H1 (cell line): ENCODE measurements around the gene GATB. TPM values are rescaled to one million over a fixed set of nuclear protein-coding genes. Genes with fewer than 3 reads are reported as not detected.

Source experiments
- CTCF ChIA-PET: fragments of 300-600 bp; sonication (Branson Sonifier 250); formaldehyde crosslinking; loops from one replicate; lab custom pipeline; 2021; ENCODE audit not compliant: partially characterized antibody; lab: Charles Lee
- POLR2A ChIA-PET: fragments of 300-600 bp; sonication (Branson Sonifier 250); formaldehyde crosslinking; loops from one replicate; lab custom pipeline; 2021; ENCODE audit warnings: inconsistent platforms; ENCODE audit not compliant: partially characterized antibody; lab: Charles Lee
- DNase-seq, 2 experiments: peaks; one replicate each; pipeline versions ENCODE4 v3.0.0 to v3.0.0-alpha.2; 2010 to 2022; ENCODE audit warnings: low spot score in 2 of 2, low read depth in 1 of 2, mixed read lengths in 1 of 2
- FAIRE-seq: peaks from 2 replicates; lab custom pipeline; 2011; peaks lifted over from hg19 to GRCh38; lab: Jason Lieb, UNC
- H2AFZ ChIP-seq: 2 replicates; pipeline ENCODE4 v1.8.1; 2012; ENCODE audit warnings: low read length, inconsistent platforms
- H2AK5ac ChIP-seq: 2 replicates; pipeline ENCODE4 v1.6.1; 2013; ENCODE audit warnings: low read depth, low read length
- H2BK120ac ChIP-seq: replicated peaks from 2 replicates; pipeline ENCODE3; 2013; ENCODE audit warnings: low read depth, low read length, inconsistent platforms
- H2BK12ac ChIP-seq: 2 replicates; pipeline ENCODE4 v1.6.1; 2013; ENCODE audit warnings: low read depth, low read length
- H2BK15ac ChIP-seq: 2 replicates; pipeline ENCODE4 v1.6.1; 2013; ENCODE audit warnings: low read length
- H2BK20ac ChIP-seq: 2 replicates; pipeline ENCODE4 v1.6.1; 2013; ENCODE audit warnings: low read length
- H2BK5ac ChIP-seq: 2 replicates; pipeline ENCODE4 v1.6.1; 2013; ENCODE audit warnings: low read depth, low read length
- H3K14ac ChIP-seq: 2 replicates; pipeline ENCODE4 v1.6.1; 2013; ENCODE audit warnings: inconsistent platforms; ENCODE audit not compliant: insufficient read length
- H3K18ac ChIP-seq: 2 replicates; pipeline ENCODE4 v1.6.1; 2013; ENCODE audit warnings: low read length; ENCODE audit errors: extremely low read depth
- H3K23ac ChIP-seq: 2 replicates; pipeline ENCODE4 v1.6.1; 2013; ENCODE audit warnings: inconsistent platforms; ENCODE audit not compliant: insufficient read length
- H3K23me2 ChIP-seq: 2 replicates; pipeline ENCODE4 v1.6.1; 2013; ENCODE audit warnings: low read depth, low read length
- H3K27ac ChIP-seq: 2 replicates; pipeline ENCODE4 v1.6.1; 2011; ENCODE audit warnings: low read depth, low read length, inconsistent platforms
- H3K27me3 ChIP-seq, 4 experiments: replicated peaks in 1 of 4; 1 replicate in 1 of 4; 2 replicates in 3 of 4; pipeline versions ENCODE4 v1.6.1 to v1.8.1; 2011 to 2013; ENCODE audit warnings: low read length in 3 of 4, mild to moderate bottlenecking in 3 of 4, inconsistent platforms in 2 of 4, mixed read lengths in 2 of 4, moderate library complexity in 1 of 4; ENCODE audit not compliant: control insufficient read depth in 3 of 4, insufficient read depth in 3 of 4; ENCODE audit errors: extremely low read depth in 1 of 4
- H3K36me3 ChIP-seq, 4 experiments: 2 replicates each; pipeline versions ENCODE4 v1.6.1 to v1.8.1; 2011 to 2013; ENCODE audit warnings: mild to moderate bottlenecking in 4 of 4, low read length in 3 of 4, moderate library complexity in 2 of 4, control low read depth in 1 of 4, inconsistent platforms in 1 of 4; ENCODE audit not compliant: insufficient read depth in 4 of 4, control insufficient read depth in 2 of 4
- H3K4ac ChIP-seq: replicated peaks from 2 replicates; pipeline ENCODE3; 2013; ENCODE audit warnings: low read length, low read depth, mixed read lengths, inconsistent platforms; ENCODE audit not compliant: insufficient read length
- H3K4me1 ChIP-seq, 4 experiments: replicated peaks in 1 of 4; 1 replicate in 1 of 4; 2 replicates in 3 of 4; pipeline versions ENCODE4 v1.6.1 to v1.8.1; 2011 to 2013; ENCODE audit warnings: low read length in 3 of 4, inconsistent platforms in 2 of 4, mixed read lengths in 1 of 4; ENCODE audit not compliant: insufficient read depth in 4 of 4, control insufficient read depth in 3 of 4
- H3K4me2 ChIP-seq, 2 experiments: 2 replicates each; pipeline versions ENCODE4 v1.6.1 to v1.8.1; 2011 to 2013; ENCODE audit warnings: low read depth in 2 of 2, low read length in 2 of 2, control low read depth in 1 of 2, inconsistent platforms in 1 of 2, mild to moderate bottlenecking in 1 of 2; ENCODE audit not compliant: insufficient read depth in 1 of 2
- H3K4me3 ChIP-seq, 4 experiments: fragments of 200-600, 300-600 bp in 1 of 4; sonication (generic), shearing (Covaris generic), sonication (Bioruptor Twin) in 1 of 4; 2 replicates each; pipeline versions ENCODE4 v1.5.1 to v1.8.1; 2011 to 2016; ENCODE audit warnings: low read length in 4 of 4, low read depth in 3 of 4, control low read depth in 2 of 4, inconsistent platforms in 2 of 4, mild to moderate bottlenecking in 2 of 4, mixed read lengths in 1 of 4, moderate library complexity in 1 of 4; ENCODE audit not compliant: insufficient read depth in 2 of 4; ENCODE audit errors: extremely low read depth in 1 of 4
- H3K56ac ChIP-seq: replicated peaks from 2 replicates; pipeline ENCODE3; 2013; ENCODE audit warnings: low read depth, mild to moderate bottlenecking, mixed read lengths, low read length, inconsistent platforms; ENCODE audit not compliant: insufficient read length
- H3K79me1 ChIP-seq: 2 replicates; pipeline ENCODE4 v1.6.1; 2013; ENCODE audit warnings: low read depth, low read length, control low read depth
- H3K79me2 ChIP-seq, 2 experiments: 2 replicates each; pipeline versions ENCODE4 v1.6.1 to v1.8.1; 2012 to 2013; ENCODE audit warnings: low read length in 2 of 2, mild to moderate bottlenecking in 2 of 2, inconsistent platforms in 1 of 2; ENCODE audit not compliant: insufficient read depth in 2 of 2, control insufficient read depth in 1 of 2
- H3K9ac ChIP-seq, 4 experiments: replicated peaks in 1 of 4; 1 replicate in 1 of 4; 2 replicates in 3 of 4; pipeline versions ENCODE4 v1.6.1 to v1.8.1; 2011 to 2013; ENCODE audit warnings: low read depth in 3 of 4, low read length in 3 of 4, control low read depth in 2 of 4, mild to moderate bottlenecking in 2 of 4, moderate library complexity in 2 of 4, inconsistent platforms in 1 of 4; ENCODE audit errors: extremely low read depth in 1 of 4
- H3K9me3 ChIP-seq, 2 experiments: 2 replicates each; pipeline versions ENCODE4 v1.6.1 to v1.8.1; 2012 to 2013; ENCODE audit warnings: mild to moderate bottlenecking in 2 of 2, moderate library complexity in 2 of 2, control low read depth in 1 of 2, inconsistent platforms in 1 of 2, low read depth in 1 of 2, low read length in 1 of 2, mixed read lengths in 1 of 2; ENCODE audit not compliant: insufficient read depth in 2 of 2
- H4K20me1 ChIP-seq, 2 experiments: replicated peaks in 1 of 2; 2 replicates each; pipeline versions ENCODE3 to v1.8.1; 2011 to 2013; ENCODE audit warnings: inconsistent platforms in 2 of 2, low read length in 2 of 2, mild to moderate bottlenecking in 1 of 2; ENCODE audit not compliant: insufficient read depth in 2 of 2, control insufficient read depth in 1 of 2
- H4K5ac ChIP-seq: 2 replicates; pipeline ENCODE4 v1.6.1; 2013; ENCODE audit warnings: low read length, low read depth, mixed read lengths, inconsistent platforms; ENCODE audit not compliant: insufficient read length
- H4K8ac ChIP-seq: 2 replicates; pipeline ENCODE4 v1.8.0; 2013; ENCODE audit warnings: mild to moderate bottlenecking, moderate library complexity, low read length, inconsistent platforms; ENCODE audit not compliant: insufficient read depth; ENCODE audit errors: extremely low read depth
- H4K91ac ChIP-seq: replicated peaks from 2 replicates; pipeline ENCODE3; 2013; ENCODE audit warnings: low read length, mixed read lengths, inconsistent platforms; ENCODE audit not compliant: insufficient read length
- CBX5 ChIP-seq: fragments of 300-800, 300-1000 bp; sonication (generic); IDR thresholded peaks from 2 replicates; pipeline ENCODE4 v1.7.1; 2016; ENCODE audit warnings: antibody characterized with exemption, low read length, low read depth
- E2F6 ChIP-seq: IDR thresholded peaks from 2 replicates; pipeline ENCODE4 v1.6.1; 2012; ENCODE audit warnings: inconsistent platforms
- EP300 ChIP-seq, 2 experiments: IDR thresholded peaks; 1 replicate in 1 of 2; 2 replicates in 1 of 2; pipeline ENCODE4 v1.6.1; 2011 to 2012; ENCODE audit warnings: low read depth in 2 of 2, low read length in 2 of 2, mild to moderate bottlenecking in 2 of 2, borderline replicate concordance in 1 of 2, inconsistent platforms in 1 of 2, moderate library complexity in 1 of 2
- GTF2F1 ChIP-seq: IDR thresholded peaks from 2 replicates; pipeline ENCODE4 v1.6.1; 2012; ENCODE audit warnings: low read depth, low read length, improper control_type of control experiment, borderline replicate concordance
- KDM4A ChIP-seq: IDR thresholded peaks from one replicate; pipeline ENCODE4 v1.7.1; 2012; ENCODE audit warnings: low read depth, mild to moderate bottlenecking, moderate library complexity, low read length, inconsistent platforms; ENCODE audit not compliant: severe bottlenecking
- KDM5A ChIP-seq: fragments of 200-600 bp; IDR thresholded peaks from 2 replicates; pipeline ENCODE4 v1.7.1; 2012; ENCODE audit warnings: mild to moderate bottlenecking, low read length, inconsistent platforms, mixed read lengths
- MAFK ChIP-seq: IDR thresholded peaks from 2 replicates; pipeline ENCODE4 v1.6.1; 2012; ENCODE audit warnings: low read depth, mild to moderate bottlenecking, improper control_type of control experiment, low read length
- NRF1 ChIP-seq: IDR thresholded peaks from 2 replicates; pipeline ENCODE4 v1.6.1; 2011; ENCODE audit warnings: mild to moderate bottlenecking, low read depth, low read length, improper control_type of control experiment
- POU5F1 ChIP-seq: IDR thresholded peaks from 2 replicates; pipeline ENCODE4 v1.6.1; 2011; ENCODE audit warnings: low read depth, mild to moderate bottlenecking, low read length, moderate library complexity
- RFX5 ChIP-seq: IDR thresholded peaks from 2 replicates; pipeline ENCODE4 v1.6.1; 2011; ENCODE audit warnings: low read depth, low read length, improper control_type of control experiment, borderline replicate concordance
- RNF2 ChIP-seq: fragments of 200-900, 300-1000 bp; sonication (generic); IDR thresholded peaks from 2 replicates; pipeline ENCODE4 v1.7.1; 2016; ENCODE audit warnings: borderline replicate concordance, low read depth, mild to moderate bottlenecking, antibody characterized with exemption, low read length; ENCODE audit not compliant: poor library complexity, severe bottlenecking; ENCODE audit errors: missing control alignments
- SIX5 ChIP-seq: IDR thresholded peaks from 2 replicates; pipeline ENCODE4 v1.6.1; 2011; ENCODE audit warnings: mild to moderate bottlenecking, low read depth, low read length
- SP4 ChIP-seq: IDR thresholded peaks from 2 replicates; pipeline ENCODE4 v1.6.1; 2012; ENCODE audit warnings: low read length, inconsistent platforms
- TAF1 ChIP-seq: IDR thresholded peaks from 2 replicates; pipeline ENCODE4 v1.6.1; 2011; ENCODE audit warnings: mild to moderate bottlenecking, low read depth, low read length
- WGBS, 2 experiments: shearing (Covaris generic) in 1 of 2; methylation state at CpG; one replicate each; pipeline versions ENCODE4 v1.1.6 to v1.1.7; 2013 to 2015; ENCODE audit warnings: low lambda C conversion rate in 2 of 2, mixed read lengths in 2 of 2, inconsistent platforms in 1 of 2, low coverage in 1 of 2, missing lambda C conversion rate in 1 of 2; ENCODE audit not compliant: insufficient replicate concordance in 2 of 2, insufficient coverage in 1 of 2, insufficient read length in 1 of 2; ENCODE audit errors: extremely low coverage in 1 of 2, missing lambda C conversion rate in 1 of 2; 5-methylcytosine and 5-hydroxymethylcytosine counted together
- polyA plus RNA-seq, 7 experiments: library from polyadenylated mRNA; depleted of rRNA in 3 of 7; stranded (reverse) in 5 of 7; unstranded in 2 of 7; fragments of >200 nt in 5 of 7; fragments of 200-250 nt in 2 of 7; gene quantifications; 1 replicate in 5 of 7; 2 replicates in 1 of 7; 4 replicates in 1 of 7; pipeline versions ENCODE4 v1.2.1 to v1.2.3, GENCODE V29; 2011 to 2013; ENCODE audit warnings: missing spikeins in 2 of 7, mixed read lengths in 2 of 7
- total RNA-seq: library from RNA; stranded (reverse); fragmentation: NEBNext Ultra II Directional; extraction: Animal tissue kit (Norgen Biotek cat#: 25700); gene quantifications from 2 replicates; pipeline ENCODE4 v1.2.1, GENCODE V29; 2021

GATB gene
- total and polyA plus RNA-seq, 2 of the 8 experiments (the other 6 are each of a cell fraction or from before 2014, with no cell fraction given), result 15.3 to 18.0 TPM

- Histone ChIP-seq H3K23me2 (no peaks in the 10 kb centered on the region), H2AK5ac (no peak overlapping the region), H2BK12ac (no peak overlapping the region), H3K36me3 (no peaks in the 10 kb centered on the region), H4K20me1 (no peaks in the 10 kb centered on the region), H2BK15ac (no peak overlapping the region), H3K9ac (no peak overlapping the region), H3K4me3 (no peak overlapping the region), H4K8ac (no peak overlapping the region), H3K79me2 (no peaks in the 10 kb centered on the region), H3K4ac (no peak overlapping the region), H3K27me3 (no peaks in the 10 kb centered on the region), H3K4me2 (no peak overlapping the region; a peak in 2 of 4 replicates), H4K5ac (peak overlapping the region; percentile 74), H3K27ac (no peak overlapping the region), H3K4me1 (no peaks in the 10 kb centered on the region; a peak in 2 of 7 replicates), H2BK20ac (no peak overlapping the region), H3K9me3 (peaks cover 4 to 9% of the 10 kb centered on the region in 2 experiments; a peak in 3 of 4 replicates), H2AFZ (peak overlapping the region; percentile 2; the same call in 1 of the 2 replicates), H3K23ac (no peak overlapping the region), H4K91ac (no peak overlapping the region), H2BK120ac (no peak overlapping the region), H2BK5ac (no peak overlapping the region), H3K79me1 (no peaks in the 10 kb centered on the region), H3K56ac (no peak overlapping the region), H3K14ac (no peak overlapping the region), H3K18ac (no peak overlapping the region)
- CTCF ChIA-PET, result no interaction called here
- DNase-seq (no peak), FAIRE-seq (no peak)
- WGBS, 2 experiments, result 61% methylated on average over 2 of the region's 2 CpGs; no CpG with 5 or more reads in 1 of the 2 experiments
- POLR2A ChIA-PET, result no interaction called here
- TF ChIP-seq SIX5, result no peak
- no peak for TF ChIP-seq NRF1
- no peak for TF ChIP-seq GTF2F1
- TF ChIP-seq POU5F1, result no peak
- no peak for TF ChIP-seq TAF1
- no peak for TF ChIP-seq RNF2
- TF ChIP-seq SP4, result no peak
- TF ChIP-seq RFX5, result no peak
- TF ChIP-seq EP300 (IDR thresholded peaks at IDR 0.05; ENCODE audit: borderline replicate concordance in 1 of 2, low read depth in 2 of 2, low read length in 2 of 2), result no peak
- no peak for TF ChIP-seq E2F6
- TF ChIP-seq KDM4A, result no peak
- TF ChIP-seq MAFK, result no peak
- no peak for TF ChIP-seq KDM5A
- no peak for TF ChIP-seq CBX5
These were observed 8.0 kb upstream of the GATB start for GRCh38 chr4:151768835-151769234.
